Fibroblast of villous mesenchyme (primary cell): ENCODE data around the gene VWA2. TPM values are rescaled to one million over a fixed set of nuclear protein-coding genes. Genes with fewer than 3 reads are reported as not detected.

Source experiments
- DNase-seq: peaks from one replicate; pipeline ENCODE4 v3.0.0-alpha.2; 2010; ENCODE audit warnings: low read depth
- H3K4me3 ChIP-seq: 2 replicates; pipeline ENCODE4 v1.5.1; 2011; ENCODE audit warnings: low read depth, mild to moderate bottlenecking, low read length
- CTCF ChIP-seq: IDR thresholded peaks from 2 replicates; pipeline ENCODE4 v1.5.1; 2012; ENCODE audit warnings: low read depth, mild to moderate bottlenecking, low read length; ENCODE audit not compliant: insufficient read depth
- total RNA-seq: library from RNA; depleted of rRNA; stranded (reverse); fragments of >200 nt; gene quantifications from 2 replicates; pipeline ENCODE4 v1.2.3, GENCODE V29; 2012

VWA2 gene
- total RNA-seq, 1 donor: under 0.01 TPM

GRCh38 chr10:114288424-114289095, 49.5 kb downstream of the VWA2 start:
- TF ChIP-seq CTCF: no peak
- DNase-seq: no peak
- no peak overlapping the region for H3K4me3 ChIP-seq

- no peak for DNase-seq
- H3K4me3 ChIP-seq: no peak overlapping the region
- no peak for TF ChIP-seq CTCF
Observed at GRCh38 chr10:114289096-114289436, 50.0 kb downstream of the VWA2 start.

- no peak for DNase-seq
- H3K4me3 ChIP-seq: no peak overlapping the region
- no peak for TF ChIP-seq CTCF
Observed at GRCh38 chr10:114290038-114290437, 51.0 kb downstream of the VWA2 start.

GRCh38 chr10:114291076-114291475, 52.0 kb downstream of the VWA2 start:
- TF ChIP-seq CTCF: no peak
- no peak for DNase-seq
- H3K4me3 ChIP-seq: no peak overlapping the region

- no peak for DNase-seq
- TF ChIP-seq CTCF: no peak
- no peak overlapping the region for H3K4me3 ChIP-seq
Observed at GRCh38 chr10:114291516-114291915, 52.5 kb downstream of the VWA2 start.

GRCh38 chr10:114293075-114293474, 54.0 kb downstream of the VWA2 start:
- no peak overlapping the region for H3K4me3 ChIP-seq
- TF ChIP-seq CTCF: no peak
- no peak for DNase-seq

- no peak for DNase-seq
- TF ChIP-seq CTCF: no peak
- no peak overlapping the region for H3K4me3 ChIP-seq
Observed at GRCh38 chr10:114294549-114294948, 55.5 kb downstream of the VWA2 start.
